HG02840 (cell line): ENCODE data around the gene COL15A1.
"Not testable (repeated sequence)": the region's sequence is repeated elsewhere in the genome, so short reads cannot be mapped to it uniquely, and the experiment has no call there.

Experiments used
- ATAC-seq: cut with Tn5 transposase; IDR thresholded peaks from one replicate; pipeline ENCODE4 v1.9.1; 2021; ENCODE audit warnings: mild to moderate bottlenecking, moderate library complexity, moderate number of reproducible peaks; ENCODE audit not compliant: unreplicated experiment, low FRiP score

Gene COL15A1

GRCh38 chr9:99004717-99005460 lies 61.2 kb downstream of the COL15A1 start:
- no peak for ATAC-seq

- ATAC-seq = no peak
These were observed 61.9 kb downstream of the COL15A1 start for GRCh38 chr9:99005651-99006050.

GRCh38 chr9:99006511-99006910 lies 62.8 kb downstream of the COL15A1 start:
- no peak for ATAC-seq

GRCh38 chr9:99006979-99007378 lies 63.3 kb downstream of the COL15A1 start:
- no peak for ATAC-seq

GRCh38 chr9:99008203-99008602 lies 64.5 kb downstream of the COL15A1 start:
- ATAC-seq = no peak

GRCh38 chr9:99010393-99010792 lies 66.7 kb downstream of the COL15A1 start:
- not testable (repeated sequence) for ATAC-seq

- no peak for ATAC-seq
These were observed 67.5 kb downstream of the COL15A1 start for GRCh38 chr9:99011161-99011709.

GRCh38 chr9:99012957-99013512 lies 69.3 kb downstream of the COL15A1 start:
- ATAC-seq = no peak

GRCh38 chr9:99013550-99013949 lies 69.8 kb downstream of the COL15A1 start:
- no peak for ATAC-seq

GRCh38 chr9:99015448-99015847 lies 71.7 kb downstream of the COL15A1 start:
- ATAC-seq = no peak

- no peak for ATAC-seq
These were observed 72.2 kb downstream of the COL15A1 start for GRCh38 chr9:99015890-99016289.

- no peak for ATAC-seq
These were observed 73.1 kb downstream of the COL15A1 start for GRCh38 chr9:99016681-99017387.

GRCh38 chr9:99018653-99019052 lies 74.9 kb downstream of the COL15A1 start:
- ATAC-seq = no peak

GRCh38 chr9:99019510-99020331 lies 76.0 kb downstream of the COL15A1 start:
- ATAC-seq = no peak

GRCh38 chr9:99020786-99021436 lies 77.2 kb downstream of the COL15A1 start:
- no peak for ATAC-seq

GRCh38 chr9:99021512-99021911 lies 77.8 kb downstream of the COL15A1 start:
- no peak for ATAC-seq

GRCh38 chr9:99023231-99023630 lies 79.5 kb downstream of the COL15A1 start:
- no peak for ATAC-seq

- ATAC-seq = no peak
These were observed 80.1 kb downstream of the COL15A1 start for GRCh38 chr9:99023831-99024230.

- ATAC-seq = no peak
These were observed 81.3 kb downstream of the COL15A1 start for GRCh38 chr9:99024959-99025358.
